Eye (tissue), 1 donor: Measurements from ENCODE around the gene SMARCA4.

Experiments used
- DNase-seq: peaks from one replicate; pipeline ENCODE4 v3.0.0-alpha.2; 2015

Gene SMARCA4

DNA sequence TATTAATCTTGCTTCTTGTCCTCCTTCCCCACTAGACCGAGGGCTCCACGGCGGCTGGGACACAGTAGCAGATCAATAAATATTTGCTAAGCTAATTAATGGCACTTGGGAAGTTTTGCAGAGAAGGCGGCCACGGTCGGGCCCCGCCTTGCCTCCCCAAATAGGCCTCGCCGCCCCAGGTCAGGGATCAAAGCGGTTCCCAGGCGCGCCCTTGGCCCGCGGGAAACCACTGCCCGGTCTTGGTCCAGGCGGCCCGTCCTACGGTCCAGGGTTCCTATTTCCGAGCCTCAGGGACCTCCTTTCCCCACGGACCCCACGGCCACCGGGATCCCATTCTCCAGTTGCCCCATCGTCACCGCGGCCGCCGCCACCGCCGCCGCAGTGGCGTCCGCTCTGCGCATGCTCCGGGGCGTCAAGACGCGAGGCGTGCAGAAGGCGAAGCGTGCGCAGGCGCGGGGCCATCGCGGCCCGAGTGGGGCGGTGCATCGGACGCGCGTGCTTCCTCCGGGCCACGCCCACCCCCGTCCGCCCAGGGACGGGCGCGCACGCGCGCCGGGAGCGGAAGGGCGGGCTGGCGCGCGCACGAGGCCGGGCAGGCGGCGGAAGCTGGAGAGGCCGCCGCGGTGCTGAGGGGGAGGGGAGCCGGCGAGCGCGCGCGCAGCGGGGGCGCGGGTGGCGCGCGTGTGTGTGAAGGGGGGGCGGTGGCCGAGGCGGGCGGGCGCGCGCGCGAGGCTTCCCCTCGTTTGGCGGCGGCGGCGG is at the start of gene SMARCA4:
TSS of gene SMARCA4 (plus strand) at position 717 of the 759 bp plus-strand sequence. CDS start 23,122 bp downstream, outside the sequence.
- peak; percentile 99 for DNase-seq

- DNase-seq = no peak
Observed at GRCh38 chr19:10911579-10912363, 49.1 kb upstream of the SMARCA4 start.

DNA sequence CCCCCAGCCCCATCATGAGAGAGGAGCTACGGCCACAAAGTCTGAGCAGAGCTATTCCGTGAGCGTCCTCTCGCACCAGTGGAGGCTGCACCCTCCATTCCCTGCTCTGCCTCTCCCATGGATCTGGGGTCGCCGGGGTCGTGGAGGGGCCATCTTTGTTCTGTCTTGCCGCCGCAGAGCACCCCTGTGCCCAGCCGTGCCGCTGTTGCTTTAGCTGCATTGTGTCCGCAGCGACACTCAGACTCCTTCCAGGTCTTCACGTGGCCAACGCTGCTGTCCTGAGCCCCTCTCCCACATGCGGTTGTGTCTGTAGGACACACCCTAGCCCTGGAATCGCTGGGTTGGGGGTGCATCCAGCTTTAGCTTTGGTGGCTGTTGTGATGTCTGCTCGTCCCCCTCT is 48.2 kb upstream of the SMARCA4 start:
- DNase-seq = no peak

GRCh38 chr19:10913716-10914340 is 47.0 kb upstream of the SMARCA4 start:
- DNase-seq = no peak

DNA sequence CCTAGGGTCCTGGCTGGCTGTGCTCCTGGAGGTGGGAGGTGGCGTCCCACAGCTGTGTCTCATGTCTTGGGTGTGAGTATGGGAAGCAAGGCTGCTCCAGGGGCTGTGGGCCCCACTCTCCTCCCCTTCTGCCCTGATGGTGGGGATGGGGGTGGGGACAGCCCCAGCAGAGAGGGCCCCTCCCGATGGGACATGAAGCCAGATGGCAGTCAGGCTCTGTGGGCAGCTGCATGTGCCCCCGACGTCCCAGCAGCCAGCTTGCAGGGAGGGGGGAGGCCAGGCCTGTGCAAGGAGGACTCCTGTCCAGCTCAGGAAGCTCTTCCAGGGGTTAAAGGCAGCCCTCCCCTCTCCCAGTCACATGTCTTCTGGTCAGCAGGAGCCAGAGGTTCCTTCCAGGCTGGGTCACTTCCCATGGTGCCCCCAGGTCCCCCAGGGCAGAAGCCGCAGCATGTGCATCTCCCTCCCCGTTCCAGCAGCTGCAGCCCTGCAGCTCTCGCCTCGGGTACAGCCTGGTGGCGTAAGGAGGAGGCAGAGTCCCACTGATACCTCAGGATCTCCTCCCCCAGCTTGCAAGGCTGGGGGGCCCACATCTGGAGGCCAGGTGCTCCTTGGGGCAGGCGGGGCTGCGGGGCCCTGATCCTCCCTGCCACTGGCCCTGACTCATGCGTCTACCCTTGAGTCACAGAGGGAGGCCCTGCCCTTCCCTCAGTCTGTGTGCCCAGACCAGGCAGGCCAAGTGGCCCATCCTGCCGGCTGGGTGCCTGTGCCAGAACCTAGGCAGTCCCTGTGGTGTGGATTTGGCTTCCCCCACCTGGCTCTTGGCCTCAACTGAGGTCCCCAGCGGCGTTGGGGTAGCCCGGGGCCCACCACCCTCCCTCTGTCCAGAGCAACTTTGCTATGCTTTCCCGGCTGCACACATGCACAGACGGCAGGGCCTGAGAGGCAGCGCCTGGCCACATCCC is 45.4 kb upstream of the SMARCA4 start:
- no peak for DNase-seq

GRCh38 chr19:10916602-10917001 is 44.2 kb upstream of the SMARCA4 start:
- DNase-seq = no peak

- DNase-seq = no peak
Observed at GRCh38 chr19:10918359-10918758, 42.5 kb upstream of the SMARCA4 start.

DNA sequence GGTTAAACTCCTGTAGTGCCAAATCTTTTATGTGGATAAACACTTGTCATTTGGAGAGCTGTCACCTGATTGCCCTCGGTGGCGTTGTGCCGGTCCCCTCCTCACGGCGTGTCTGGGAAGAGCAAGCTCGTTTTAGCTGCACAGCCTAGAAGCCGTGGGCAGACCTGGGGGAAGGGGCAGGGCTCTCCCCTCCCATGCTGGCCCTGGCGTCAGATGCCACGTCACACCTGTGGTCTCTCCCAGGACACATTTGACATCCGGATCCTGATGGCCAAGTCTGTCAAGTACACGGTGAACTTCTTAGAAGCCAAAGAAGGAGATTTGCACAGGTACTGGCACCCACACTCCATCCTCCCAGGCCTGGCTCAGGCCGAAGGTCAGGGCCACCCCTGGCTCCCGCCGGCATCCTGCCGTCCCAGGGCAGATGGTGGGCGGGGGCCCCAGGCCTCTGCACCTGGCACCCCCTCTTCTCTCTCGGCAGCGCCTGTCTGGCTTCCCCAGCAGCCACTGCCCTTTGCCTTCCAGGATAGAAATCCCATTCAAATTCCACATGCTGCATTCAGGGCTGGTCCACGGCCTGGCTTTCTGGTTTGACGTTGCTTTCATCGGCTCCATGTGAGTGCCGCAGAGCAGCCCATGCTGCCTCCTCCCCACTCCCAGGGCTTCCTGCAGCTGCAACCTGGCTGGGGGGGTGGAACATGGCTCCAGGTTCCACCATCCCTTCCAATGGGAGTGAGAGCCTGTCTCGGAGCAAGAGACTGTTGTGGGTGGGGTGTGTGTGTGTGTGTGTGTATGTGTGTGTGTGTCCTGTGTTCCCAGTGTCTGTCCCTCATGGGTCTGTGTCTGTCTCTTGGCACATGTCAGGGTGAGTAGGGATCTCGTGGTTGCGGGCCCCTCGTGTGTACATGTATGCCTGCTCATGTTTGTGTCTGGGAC is 41.2 kb upstream of the SMARCA4 start:
- DNase-seq = no peak

GRCh38 chr19:10920288-10920655 is 40.6 kb upstream of the SMARCA4 start:
- DNase-seq = no peak

- DNase-seq = no peak
Observed at GRCh38 chr19:10920781-10921180, 40.0 kb upstream of the SMARCA4 start.

DNA sequence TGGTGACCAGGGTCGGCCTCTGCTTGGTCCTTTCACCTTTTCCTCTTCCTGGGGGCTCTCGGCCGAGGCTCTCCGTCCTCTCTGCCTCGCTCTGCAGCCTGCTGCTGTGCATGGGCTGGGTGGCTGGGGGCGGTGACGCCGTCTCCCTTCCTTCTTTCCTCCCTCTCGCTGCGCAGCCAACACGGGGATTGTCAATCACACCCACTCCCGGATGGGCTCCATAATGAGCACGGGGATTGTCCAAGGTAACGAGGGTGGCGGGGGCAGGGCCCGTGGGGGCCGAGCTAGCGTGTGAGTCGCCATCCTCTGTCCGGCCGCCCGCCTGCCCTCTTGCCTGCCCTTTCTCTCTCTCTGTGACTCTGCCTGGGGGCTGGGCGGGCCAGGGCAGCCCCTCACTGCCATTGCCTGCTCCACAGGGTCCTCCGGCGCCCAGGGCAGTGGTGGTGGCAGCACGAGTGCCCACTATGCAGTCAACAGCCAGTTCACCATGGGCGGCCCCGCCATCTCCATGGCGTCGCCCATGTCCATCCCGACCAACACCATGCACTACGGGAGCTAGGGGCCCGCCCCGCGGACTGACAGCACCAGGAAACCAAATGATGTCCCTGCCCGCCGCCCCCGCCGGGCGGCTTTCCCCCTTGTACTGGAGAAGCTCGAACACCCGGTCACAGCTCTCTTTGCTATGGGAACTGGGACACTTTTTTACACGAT is 39.5 kb upstream of the SMARCA4 start:
- DNase-seq = no peak

DNA sequence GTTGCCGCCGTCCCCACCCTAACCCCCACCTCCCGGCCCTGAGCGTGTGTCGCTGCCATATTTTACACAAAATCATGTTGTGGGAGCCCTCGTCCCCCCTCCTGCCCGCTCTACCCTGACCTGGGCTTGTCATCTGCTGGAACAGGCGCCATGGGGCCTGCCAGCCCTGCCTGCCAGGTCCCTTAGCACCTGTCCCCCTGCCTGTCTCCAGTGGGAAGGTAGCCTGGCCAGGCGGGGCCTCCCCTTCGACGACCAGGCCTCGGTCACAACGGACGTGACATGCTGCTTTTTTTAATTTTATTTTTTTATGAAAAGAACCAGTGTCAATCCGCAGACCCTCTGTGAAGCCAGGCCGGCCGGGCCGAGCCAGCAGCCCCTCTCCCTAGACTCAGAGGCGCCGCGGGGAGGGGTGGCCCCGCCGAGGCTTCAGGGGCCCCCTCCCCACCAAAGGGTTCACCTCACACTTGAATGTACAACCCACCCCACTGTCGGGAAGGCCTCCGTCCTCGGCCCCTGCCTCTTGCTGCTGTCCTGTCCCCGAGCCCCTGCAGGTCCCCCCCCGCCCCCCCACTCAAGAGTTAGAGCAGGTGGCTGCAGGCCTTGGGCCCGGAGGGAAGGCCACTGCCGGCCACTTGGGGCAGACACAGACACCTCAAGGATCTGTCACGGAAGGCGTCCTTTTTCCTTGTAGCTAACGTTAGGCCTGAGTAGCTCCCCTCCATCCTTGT is 38.8 kb upstream of the SMARCA4 start:
- DNase-seq = no peak

GRCh38 chr19:10922638-10923014 is 38.2 kb upstream of the SMARCA4 start:
- no peak for DNase-seq

- no peak for DNase-seq
Observed at GRCh38 chr19:10923260-10924112, 37.3 kb upstream of the SMARCA4 start.

DNA sequence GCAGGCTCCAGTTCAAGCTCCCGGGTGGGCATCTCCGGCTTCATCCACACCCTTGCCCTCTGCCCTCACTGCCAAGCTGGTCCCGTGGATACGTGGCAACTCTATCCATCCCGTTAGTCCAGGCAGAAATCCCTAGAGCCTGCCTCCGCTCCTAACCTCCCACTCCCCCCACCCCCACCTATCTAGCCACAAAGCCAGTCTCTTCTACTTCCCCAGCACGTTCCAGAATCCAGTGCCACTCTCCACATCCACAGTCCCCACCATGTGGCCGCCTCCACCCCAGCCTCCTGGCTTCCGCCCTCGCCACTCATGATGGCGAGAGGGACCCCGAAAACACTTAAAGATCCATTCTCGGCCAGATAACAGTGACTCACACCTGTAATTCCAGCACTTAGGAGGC is 36.2 kb upstream of the SMARCA4 start:
- DNase-seq = no peak

- no peak for DNase-seq
Observed at GRCh38 chr19:10927730-10928562, 32.9 kb upstream of the SMARCA4 start.

- DNase-seq = peak; percentile 99
Observed at GRCh38 chr19:10928563-10929401, 32.0 kb upstream of the SMARCA4 start, which contains the start of the genes TIMM29 and YIPF2. Gene TIMM29 (plus strand): TSS chr19:10928811. CDS start chr19:10928823, 12 bp downstream. Gene YIPF2 (minus strand): TSS chr19:10928639. CDS start chr19:10928410, 229 bp downstream.
